ENCODE results near the gene METTL16.

DNA sequence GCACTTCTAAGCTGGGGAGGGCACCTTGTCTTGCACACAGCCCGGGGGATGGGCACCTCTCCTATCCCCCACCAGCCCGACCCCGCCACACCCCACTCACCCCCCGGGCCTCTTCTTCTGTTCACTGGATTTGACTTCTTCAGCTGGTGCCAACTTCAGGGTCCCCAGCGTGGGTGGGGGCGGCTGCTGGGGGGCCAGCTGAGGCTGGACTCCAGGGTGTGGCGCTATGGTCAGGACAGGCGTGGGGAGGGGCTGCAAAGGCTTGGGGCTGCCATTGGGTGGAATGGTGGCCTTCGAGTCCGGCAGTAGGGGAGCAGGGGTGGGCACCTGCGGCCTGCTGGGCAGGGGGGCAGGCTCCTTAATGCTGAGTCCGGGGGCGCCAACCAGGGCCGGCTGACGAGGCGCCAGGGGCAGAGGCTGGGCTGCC, 116.9 kb downstream of the METTL16 start:
- TF ChIP-seq, protein P1, sequence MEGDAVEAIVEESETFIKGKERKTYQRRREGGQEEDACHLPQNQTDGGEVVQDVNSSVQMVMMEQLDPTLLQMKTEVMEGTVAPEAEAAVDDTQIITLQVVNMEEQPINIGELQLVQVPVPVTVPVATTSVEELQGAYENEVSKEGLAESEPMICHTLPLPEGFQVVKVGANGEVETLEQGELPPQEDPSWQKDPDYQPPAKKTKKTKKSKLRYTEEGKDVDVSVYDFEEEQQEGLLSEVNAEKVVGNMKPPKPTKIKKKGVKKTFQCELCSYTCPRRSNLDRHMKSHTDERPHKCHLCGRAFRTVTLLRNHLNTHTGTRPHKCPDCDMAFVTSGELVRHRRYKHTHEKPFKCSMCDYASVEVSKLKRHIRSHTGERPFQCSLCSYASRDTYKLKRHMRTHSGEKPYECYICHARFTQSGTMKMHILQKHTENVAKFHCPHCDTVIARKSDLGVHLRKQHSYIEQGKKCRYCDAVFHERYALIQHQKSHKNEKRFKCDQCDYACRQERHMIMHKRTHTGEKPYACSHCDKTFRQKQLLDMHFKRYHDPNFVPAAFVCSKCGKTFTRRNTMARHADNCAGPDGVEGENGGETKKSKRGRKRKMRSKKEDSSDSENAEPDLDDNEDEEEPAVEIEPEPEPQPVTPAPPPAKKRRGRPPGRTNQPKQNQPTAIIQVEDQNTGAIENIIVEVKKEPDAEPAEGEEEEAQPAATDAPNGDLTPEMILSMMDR (IDR thresholded peaks at IDR 0.05; ENCODE audit: low read depth, low read length, missing input control) = no peak
- no peak for TF ChIP-seq RAD21 (IDR thresholded peaks at IDR 0.05)
- TF ChIP-seq RXRA (IDR thresholded peaks at IDR 0.05) = no peak
- TF ChIP-seq, protein P2, sequence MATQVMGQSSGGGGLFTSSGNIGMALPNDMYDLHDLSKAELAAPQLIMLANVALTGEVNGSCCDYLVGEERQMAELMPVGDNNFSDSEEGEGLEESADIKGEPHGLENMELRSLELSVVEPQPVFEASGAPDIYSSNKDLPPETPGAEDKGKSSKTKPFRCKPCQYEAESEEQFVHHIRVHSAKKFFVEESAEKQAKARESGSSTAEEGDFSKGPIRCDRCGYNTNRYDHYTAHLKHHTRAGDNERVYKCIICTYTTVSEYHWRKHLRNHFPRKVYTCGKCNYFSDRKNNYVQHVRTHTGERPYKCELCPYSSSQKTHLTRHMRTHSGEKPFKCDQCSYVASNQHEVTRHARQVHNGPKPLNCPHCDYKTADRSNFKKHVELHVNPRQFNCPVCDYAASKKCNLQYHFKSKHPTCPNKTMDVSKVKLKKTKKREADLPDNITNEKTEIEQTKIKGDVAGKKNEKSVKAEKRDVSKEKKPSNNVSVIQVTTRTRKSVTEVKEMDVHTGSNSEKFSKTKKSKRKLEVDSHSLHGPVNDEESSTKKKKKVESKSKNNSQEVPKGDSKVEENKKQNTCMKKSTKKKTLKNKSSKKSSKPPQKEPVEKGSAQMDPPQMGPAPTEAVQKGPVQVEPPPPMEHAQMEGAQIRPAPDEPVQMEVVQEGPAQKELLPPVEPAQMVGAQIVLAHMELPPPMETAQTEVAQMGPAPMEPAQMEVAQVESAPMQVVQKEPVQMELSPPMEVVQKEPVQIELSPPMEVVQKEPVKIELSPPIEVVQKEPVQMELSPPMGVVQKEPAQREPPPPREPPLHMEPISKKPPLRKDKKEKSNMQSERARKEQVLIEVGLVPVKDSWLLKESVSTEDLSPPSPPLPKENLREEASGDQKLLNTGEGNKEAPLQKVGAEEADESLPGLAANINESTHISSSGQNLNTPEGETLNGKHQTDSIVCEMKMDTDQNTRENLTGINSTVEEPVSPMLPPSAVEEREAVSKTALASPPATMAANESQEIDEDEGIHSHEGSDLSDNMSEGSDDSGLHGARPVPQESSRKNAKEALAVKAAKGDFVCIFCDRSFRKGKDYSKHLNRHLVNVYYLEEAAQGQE (IDR thresholded peaks at IDR 0.05) = no peak
- TF ChIP-seq, protein P3, sequence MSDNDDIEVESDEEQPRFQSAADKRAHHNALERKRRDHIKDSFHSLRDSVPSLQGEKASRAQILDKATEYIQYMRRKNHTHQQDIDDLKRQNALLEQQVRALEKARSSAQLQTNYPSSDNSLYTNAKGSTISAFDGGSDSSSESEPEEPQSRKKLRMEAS (IDR thresholded peaks at IDR 0.05) = no peak
- no peak for TF ChIP-seq GABPA (IDR thresholded peaks at IDR 0.05 in 1 of 2, conservative IDR thresholded peaks at IDR 0.05 in 1 of 2)
- TF ChIP-seq YY1 (IDR thresholded peaks at IDR 0.05) = no peak
